Hair follicular keratinocyte (primary cell): Measurements from ENCODE around the gene DCDC2. TPM values are rescaled to one million over a fixed set of nuclear protein-coding genes. Genes with fewer than 3 reads are reported as not detected.

Experiments
- total RNA-seq: library from RNA; depleted of rRNA; stranded (reverse); fragments of >200 nt; gene quantifications from 2 replicates; pipeline ENCODE4 v1.2.3, GENCODE V29; 2015

Gene DCDC2
- not detected in 2 replicates for total RNA-seq

GRCh38 chr6:24357336-24358218 lies at the start of gene DCDC2:
TSS of gene DCDC2 (minus strand) at chr6:24358059. CDS start at chr6:24357750, 309 bp downstream.

GRCh38 chr6:24402697-24403500 lies 45.0 kb upstream of the DCDC2 start, which contains the start of gene MRS2:
TSS of gene MRS2 (plus strand) at chr6:24402936. CDS start at chr6:24403047, 111 bp downstream.

GRCh38 chr6:24125980-24126379 lies 231.9 kb downstream of the DCDC2 start, which contains the start of gene NRSN1:
TSS of gene NRSN1 (plus strand) at chr6:24126215. CDS start at chr6:24134328, 8,113 bp downstream.

Other genes starting within 250 kb of the DCDC2 start
- gene NRSN1, start 231.8 kb downstream of the DCDC2 start, total RNA-seq: not detected in 2 replicates
- 14.3 and 23.0 TPM in 2 replicates for gene MRS2, start 44.9 kb upstream of the DCDC2 start, total RNA-seq
- 0.31 TPM in 1 of 2 replicates, not detected in the other for gene GPLD1, start 131.5 kb upstream of the DCDC2 start, total RNA-seq
- gene ALDH5A1, start 136.9 kb upstream of the DCDC2 start, total RNA-seq: under 0.01 and 0.62 TPM in 2 replicates